SKM-1 treated with dmso at 0.1 percent for 144 hours (cell line): ENCODE measurements around the gene TOMM70.

Experiments
- DNase-seq: peaks from one replicate; lab custom pipeline; 2025; ENCODE audit not compliant: unreplicated experiment; lab: John Stamatoyannopoulos, UW

TOMM70 gene

GRCh38 chr3:100411091-100411982 lies 10.4 kb upstream of the TOMM70 start:
- no peak for DNase-seq

DNA sequence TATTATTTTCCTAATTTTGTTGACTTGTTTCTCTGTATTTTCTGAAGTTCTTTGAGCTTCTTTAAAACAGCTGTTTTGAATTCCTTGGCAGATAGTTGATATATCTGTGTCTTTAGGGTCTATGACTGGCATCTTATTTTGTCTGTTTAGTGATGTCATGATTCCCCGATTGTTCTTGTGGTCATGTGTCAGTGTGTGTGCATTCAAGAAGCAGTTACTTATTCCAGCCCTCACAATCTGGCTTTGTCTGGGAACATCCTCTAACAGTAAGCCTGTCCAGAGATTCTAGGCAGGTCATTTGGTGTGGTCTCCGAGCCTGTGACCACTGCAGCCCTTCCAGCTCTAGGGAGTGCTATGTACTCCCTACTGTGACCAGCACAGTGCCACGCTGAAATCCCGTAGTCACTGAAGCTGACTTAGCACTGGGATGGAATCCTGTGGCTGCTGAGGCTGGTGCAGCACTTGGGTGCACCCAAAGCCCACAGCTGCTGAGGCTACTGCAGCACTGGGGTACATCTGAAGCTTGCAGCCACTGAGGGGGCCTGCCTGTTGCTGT lies 7.2 kb upstream of the TOMM70 start:
- no peak for DNase-seq

DNA sequence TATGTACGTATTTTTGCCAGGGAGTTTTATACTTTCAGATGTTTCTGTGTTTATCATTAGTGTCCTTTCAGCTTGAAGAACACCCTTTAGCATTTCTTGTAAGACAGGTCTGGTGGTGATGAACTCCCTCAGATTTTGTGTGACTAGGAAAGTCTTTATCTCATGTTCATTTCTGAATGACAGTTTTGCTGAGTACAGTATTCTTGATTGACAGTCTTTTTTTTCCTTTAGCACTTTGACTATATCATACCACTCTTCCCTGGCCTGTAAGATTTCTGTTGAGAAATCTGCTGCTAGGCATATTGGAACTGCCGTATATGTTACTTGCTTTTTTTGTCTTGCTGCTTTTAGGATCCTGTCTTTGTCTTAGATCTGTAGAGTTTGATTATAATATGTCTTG lies 6.3 kb upstream of the TOMM70 start:
- no peak for DNase-seq

- DNase-seq, result no peak
These were observed 3.3 kb upstream of the TOMM70 start for GRCh38 chr3:100404250-100404548.

GRCh38 chr3:100403362-100404249 lies 2.7 kb upstream of the TOMM70 start:
- DNase-seq, result no peak

DNA sequence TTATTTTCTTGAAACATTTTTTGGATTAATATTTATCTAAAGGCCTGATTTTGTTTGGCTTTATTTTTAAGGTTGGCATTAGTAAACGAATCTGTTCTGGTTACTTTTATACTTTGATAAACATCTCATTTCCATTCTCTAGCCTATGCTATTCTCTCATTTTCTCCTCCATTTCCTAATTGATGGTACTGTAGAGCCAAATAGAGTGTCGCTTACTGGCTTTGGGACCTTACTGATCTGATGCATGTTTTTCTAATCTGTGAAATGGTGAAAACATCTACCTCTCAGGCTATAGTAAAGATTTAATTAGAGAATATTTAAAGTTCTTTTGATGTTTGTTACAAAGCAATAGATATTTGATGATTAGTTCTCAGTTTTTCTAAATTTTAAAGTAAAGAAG lies 2.0 kb upstream of the TOMM70 start:
- no peak for DNase-seq

- DNase-seq, result no peak
These were observed 1.4 kb upstream of the TOMM70 start for GRCh38 chr3:100402256-100402655.

GRCh38 chr3:100401674-100402041 lies 769 bp upstream of the TOMM70 start:
- no peak for DNase-seq

DNA sequence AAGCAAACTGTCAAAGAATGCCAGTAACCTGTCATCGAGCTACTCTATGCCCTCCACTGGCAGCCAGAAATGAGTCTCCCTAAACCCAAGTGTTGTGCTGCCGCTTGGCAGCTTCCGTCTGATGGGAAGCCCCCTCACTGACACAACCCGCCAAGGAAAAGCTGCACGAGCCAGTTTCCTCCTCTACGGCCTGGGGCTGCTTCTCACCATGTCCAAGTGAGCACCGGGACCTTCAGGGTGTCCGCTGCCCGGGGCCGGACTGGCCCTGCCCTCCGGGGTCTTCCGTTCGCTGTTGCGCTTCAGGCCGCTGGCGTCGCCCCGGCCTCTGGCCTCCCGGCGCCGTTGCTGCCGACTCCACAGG lies 490 bp downstream of the TOMM70 start:
- DNase-seq, result no peak

GRCh38 chr3:100399341-100400071 lies 1.4 kb downstream of the TOMM70 start:
- no peak for DNase-seq

GRCh38 chr3:100396967-100397366 lies 3.9 kb downstream of the TOMM70 start:
- DNase-seq, result no peak

- no peak for DNase-seq
These were observed 5.0 kb downstream of the TOMM70 start for GRCh38 chr3:100395679-100396431.

GRCh38 chr3:100389025-100389424 lies 11.9 kb downstream of the TOMM70 start:
- DNase-seq, result no peak

- DNase-seq, result no peak
These were observed 14.3 kb downstream of the TOMM70 start for GRCh38 chr3:100386437-100387074.

GRCh38 chr3:100384733-100385525 lies 16.0 kb downstream of the TOMM70 start:
- DNase-seq, result no peak

DNA sequence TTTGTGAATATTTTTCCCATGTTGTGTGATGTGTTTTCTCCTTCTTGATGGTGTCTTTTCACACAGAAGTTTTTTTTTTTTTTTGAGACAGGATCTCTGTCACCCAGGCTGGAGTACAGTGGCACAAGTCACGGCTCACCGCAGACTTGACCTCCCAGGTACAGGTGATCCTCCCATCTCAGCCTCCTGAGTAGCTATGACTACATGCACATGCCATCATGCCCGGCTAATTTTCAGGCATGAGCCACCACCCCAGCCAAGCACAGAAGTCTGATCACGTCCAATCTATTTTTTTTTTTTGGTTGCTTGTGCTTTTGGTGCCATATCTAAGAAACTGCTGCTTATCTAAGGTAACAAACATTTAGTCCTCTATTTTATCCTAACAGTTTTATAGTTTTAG lies 24.6 kb downstream of the TOMM70 start:
- no peak for DNase-seq

GRCh38 chr3:100374521-100374920 lies 26.4 kb downstream of the TOMM70 start:
- no peak for DNase-seq

DNA sequence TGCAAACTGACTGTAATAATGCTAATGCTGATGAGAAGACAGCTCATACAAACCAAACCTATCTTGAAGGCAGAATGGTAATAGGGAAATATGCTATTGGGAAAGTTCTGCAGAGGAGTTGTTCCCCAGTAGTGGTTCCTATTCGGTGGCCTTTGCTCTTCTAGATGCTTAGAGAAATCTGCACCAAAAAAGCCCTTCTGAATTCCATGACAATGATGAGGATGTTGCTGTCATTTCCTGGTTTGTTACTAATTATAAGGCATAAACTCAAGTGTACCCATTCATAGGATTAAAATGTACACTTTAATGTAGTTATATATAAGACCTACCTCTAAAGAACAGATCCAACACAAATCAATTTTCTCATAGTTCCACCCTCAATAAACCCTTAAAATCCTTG lies 30.1 kb downstream of the TOMM70 start:
- DNase-seq, result no peak

- no peak for DNase-seq
These were observed 32.4 kb downstream of the TOMM70 start for GRCh38 chr3:100368441-100368840.
